AG10803 (cell line): ENCODE results near the gene SLC7A14.

Experiments used
- DNase-seq: peaks from one replicate; pipeline ENCODE4 v3.0.0; 2010; ENCODE audit warnings: low read depth
- H3K4me3 ChIP-seq: 2 replicates; pipeline ENCODE4 v1.5.1; 2011; ENCODE audit warnings: mild to moderate bottlenecking, low read length, control low read depth
- TF ChIP-seq, protein P1 (sequence below): conservative IDR thresholded peaks from 2 replicates; pipeline ENCODE4 v1.5.1; 2011; ENCODE audit warnings: mild to moderate bottlenecking, low read length, control low read depth, inconsistent platforms

The SLC7A14 gene

DNA sequence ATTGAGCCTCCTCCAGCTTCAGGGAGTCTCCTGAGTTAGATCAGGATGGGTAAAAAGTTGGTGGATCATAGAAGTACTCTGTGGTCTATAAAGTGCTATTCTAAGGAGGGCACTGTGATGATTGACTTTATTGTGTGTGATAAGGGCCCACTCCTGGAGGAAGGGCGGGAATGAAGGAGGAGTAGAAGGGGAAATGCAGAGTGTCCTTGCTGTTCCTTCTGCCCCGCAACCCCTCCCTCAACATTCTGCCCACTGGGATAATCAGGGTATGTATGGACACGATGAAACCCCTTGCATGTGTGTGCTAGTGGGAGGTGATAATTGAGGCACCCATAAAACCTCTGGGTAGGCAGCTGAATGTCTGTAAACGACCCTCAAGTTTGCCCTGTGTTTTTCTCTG, 101.0 kb downstream of the SLC7A14 start:
- TF ChIP-seq, protein P1, sequence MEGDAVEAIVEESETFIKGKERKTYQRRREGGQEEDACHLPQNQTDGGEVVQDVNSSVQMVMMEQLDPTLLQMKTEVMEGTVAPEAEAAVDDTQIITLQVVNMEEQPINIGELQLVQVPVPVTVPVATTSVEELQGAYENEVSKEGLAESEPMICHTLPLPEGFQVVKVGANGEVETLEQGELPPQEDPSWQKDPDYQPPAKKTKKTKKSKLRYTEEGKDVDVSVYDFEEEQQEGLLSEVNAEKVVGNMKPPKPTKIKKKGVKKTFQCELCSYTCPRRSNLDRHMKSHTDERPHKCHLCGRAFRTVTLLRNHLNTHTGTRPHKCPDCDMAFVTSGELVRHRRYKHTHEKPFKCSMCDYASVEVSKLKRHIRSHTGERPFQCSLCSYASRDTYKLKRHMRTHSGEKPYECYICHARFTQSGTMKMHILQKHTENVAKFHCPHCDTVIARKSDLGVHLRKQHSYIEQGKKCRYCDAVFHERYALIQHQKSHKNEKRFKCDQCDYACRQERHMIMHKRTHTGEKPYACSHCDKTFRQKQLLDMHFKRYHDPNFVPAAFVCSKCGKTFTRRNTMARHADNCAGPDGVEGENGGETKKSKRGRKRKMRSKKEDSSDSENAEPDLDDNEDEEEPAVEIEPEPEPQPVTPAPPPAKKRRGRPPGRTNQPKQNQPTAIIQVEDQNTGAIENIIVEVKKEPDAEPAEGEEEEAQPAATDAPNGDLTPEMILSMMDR = no peak
- no peak for DNase-seq
- no peak overlapping the region for H3K4me3 ChIP-seq

DNA sequence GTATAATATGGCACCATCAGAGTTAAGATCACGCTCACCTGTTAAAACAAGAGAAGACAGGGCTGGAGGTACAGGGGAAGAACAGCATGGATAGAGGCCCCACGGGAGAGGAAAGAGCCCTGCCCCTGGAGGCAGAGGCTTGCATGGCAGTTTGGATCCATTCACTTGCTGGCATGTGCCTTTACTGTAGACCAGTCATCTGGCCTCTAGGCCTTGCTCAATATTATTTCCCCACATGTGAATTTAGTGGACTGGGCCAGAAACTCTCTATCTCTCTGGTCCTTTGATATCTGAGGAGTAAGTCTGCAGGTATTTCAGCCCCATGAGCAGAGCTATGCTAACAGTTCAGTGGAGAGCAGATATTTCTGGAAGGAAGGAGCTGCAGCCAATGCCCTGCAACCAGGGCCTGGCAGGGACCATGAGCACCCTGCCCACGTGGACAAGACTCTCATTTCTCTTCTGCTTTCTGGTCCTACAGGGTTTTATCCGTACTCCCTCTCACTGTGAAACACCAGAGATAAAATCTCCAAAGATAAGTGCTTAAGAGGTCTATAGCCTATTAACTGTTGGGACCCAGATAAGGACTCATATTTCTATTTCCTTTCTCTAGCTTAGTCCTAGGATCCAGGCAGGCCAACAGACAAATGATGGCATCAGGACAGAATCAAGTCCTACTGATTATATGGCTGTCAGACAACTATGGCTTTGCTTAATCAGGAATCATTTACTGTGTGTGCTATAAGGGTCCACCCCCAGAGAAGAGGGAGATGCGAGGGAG, 102.2 kb downstream of the SLC7A14 start:
- TF ChIP-seq, protein P1 = peak; percentile 40
- peak; percentile 29 for DNase-seq
- H3K4me3 ChIP-seq = no peak overlapping the region

DNA sequence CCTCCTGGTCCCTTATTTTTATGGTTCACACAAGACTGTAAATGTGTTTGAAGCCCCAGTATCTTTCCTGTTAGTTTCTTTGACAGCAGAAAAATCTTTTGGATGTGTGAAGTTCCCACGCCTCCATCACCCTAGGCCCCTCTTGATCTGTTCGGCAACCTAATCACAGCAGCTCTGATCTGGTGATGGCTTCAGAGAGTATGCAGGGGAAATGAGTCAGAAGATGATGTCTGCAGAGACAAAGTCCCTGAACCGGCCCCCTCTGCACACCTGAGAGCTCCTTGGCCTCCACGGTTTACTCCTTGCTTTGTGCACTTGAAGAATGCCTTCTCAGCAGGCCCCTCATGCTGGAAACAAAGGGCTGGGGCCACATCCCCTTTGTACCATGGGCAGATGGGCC, 103.7 kb downstream of the SLC7A14 start:
- TF ChIP-seq, protein P1 = no peak
- no peak for DNase-seq
- H3K4me3 ChIP-seq = no peak overlapping the region

DNA sequence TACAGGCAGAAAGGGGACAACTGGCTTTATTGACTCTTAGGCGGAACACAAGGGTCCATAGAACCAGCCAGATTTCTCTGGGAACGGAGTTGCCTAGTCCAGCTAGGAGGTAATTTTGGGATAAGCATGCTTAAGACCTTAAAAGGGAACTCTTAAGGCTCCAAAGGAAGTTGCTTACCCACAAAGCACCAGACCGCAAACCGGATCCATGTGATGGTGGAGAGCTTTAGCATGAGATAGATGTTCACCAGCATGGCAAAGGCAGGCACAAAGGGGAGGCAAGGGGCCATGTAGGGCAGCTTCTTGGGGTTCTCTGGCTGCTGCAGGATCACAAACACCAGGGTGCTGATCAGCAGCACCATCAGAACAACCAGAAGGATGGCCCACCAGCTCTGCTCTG, 105.8 kb downstream of the SLC7A14 start:
- DNase-seq = no peak
- no peak overlapping the region for H3K4me3 ChIP-seq
- TF ChIP-seq, protein P1 = no peak

DNA sequence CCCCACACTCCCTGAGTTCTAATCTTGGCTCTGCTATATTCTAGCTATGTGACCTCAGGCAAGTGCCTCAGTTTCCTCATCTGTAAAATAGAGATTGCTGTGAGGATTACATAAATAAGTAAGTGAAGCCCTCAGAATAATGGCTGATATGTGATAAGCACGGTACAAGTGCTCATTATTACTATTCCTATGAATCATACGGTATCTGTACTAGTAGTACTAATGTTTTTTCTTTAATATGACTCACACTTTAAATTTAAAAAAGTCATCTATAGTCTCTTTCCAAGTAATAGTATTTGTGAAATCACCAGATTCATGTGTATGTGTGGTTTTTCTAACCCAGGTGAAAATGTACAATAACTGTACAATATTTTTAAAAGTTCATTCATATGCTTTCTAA, 108.5 kb downstream of the SLC7A14 start:
- TF ChIP-seq, protein P1 = no peak
- no peak for DNase-seq
- no peak overlapping the region for H3K4me3 ChIP-seq

DNA sequence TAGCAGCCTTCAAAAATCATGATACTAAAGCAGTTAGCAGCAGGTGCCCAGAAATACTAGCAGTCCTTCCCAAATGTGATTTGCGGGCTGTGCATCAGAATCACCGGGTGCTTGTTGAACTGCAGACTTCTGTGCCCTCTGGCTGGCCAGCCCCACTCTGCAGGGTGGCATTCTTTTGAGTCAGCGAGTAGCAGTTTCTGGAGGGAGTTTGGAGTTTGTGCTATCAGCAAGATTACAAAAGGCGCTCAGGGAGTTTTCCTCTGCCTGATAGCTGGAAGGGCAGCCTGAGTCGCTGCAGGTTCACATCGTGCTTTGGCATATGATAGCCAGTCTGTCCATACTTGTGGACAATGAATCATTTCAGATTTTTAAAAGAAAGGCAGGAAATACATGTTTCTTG, 109.6 kb downstream of the SLC7A14 start:
- H3K4me3 ChIP-seq = no peak overlapping the region
- TF ChIP-seq, protein P1 = no peak
- no peak for DNase-seq

DNA sequence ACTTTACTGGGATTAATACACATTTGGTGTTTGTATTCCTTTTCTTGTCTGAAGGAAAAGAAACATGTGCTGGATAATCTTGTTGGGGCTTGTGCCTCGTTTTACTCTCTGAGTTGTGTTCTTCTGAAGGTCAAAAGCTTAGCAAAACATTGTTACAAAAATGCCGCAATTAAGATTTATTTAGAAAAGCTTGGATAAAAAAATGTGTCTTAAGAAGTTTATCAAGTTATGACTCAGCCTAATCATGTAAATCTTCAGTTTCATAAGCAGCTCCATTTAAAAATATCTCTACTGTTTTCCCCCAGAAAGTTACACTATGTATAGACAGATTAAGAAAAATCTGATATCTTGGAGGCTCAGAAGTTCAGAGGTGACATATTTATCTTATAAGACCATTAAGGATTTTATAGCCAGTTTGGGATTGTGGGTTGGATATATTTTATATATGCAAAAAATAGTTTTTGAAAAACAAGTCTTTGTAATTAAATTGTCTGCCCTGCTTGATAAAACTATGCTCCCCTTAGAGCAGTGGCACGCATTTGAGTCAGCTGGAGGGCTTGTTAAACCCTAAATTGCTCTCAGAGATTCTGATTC, 110.7 kb downstream of the SLC7A14 start:
- DNase-seq = no peak
- H3K4me3 ChIP-seq = no peak overlapping the region
- TF ChIP-seq, protein P1 = no peak
